H9 (cell line): Measurements from ENCODE around the gene POLDIP3. TPM values are rescaled to one million over a fixed set of nuclear protein-coding genes. Genes with fewer than 3 reads are reported as not detected.

Source experiments
- DNase-seq: peaks from one replicate; pipeline ENCODE4 v3.0.0-alpha.2; 2017
- H2AFZ ChIP-seq: one replicate; pipeline ENCODE4 v1.6.1; 2013; ENCODE audit warnings: mild to moderate bottlenecking, low read length, control low read depth, moderate library complexity
- H2AK5ac ChIP-seq: 2 replicates; pipeline ENCODE4 v1.6.1; 2013; ENCODE audit warnings: low read length, control low read depth, mixed read lengths; ENCODE audit not compliant: insufficient read length
- H2BK120ac ChIP-seq: one replicate; pipeline ENCODE4 v1.6.1; 2013; ENCODE audit warnings: low read depth, mild to moderate bottlenecking, low read length, control low read depth, inconsistent platforms; ENCODE audit not compliant: poor library complexity, severe bottlenecking
- H2BK12ac ChIP-seq: 2 replicates; pipeline ENCODE4 v1.6.1; 2013; ENCODE audit warnings: low read length, control low read depth, mixed read lengths, low read depth; ENCODE audit not compliant: insufficient read length
- H2BK15ac ChIP-seq: 2 replicates; pipeline ENCODE4 v1.6.1; 2013; ENCODE audit warnings: low read depth, low read length, control low read depth
- H2BK20ac ChIP-seq: one replicate; pipeline ENCODE4 v1.6.1; 2013; ENCODE audit warnings: low read depth, mild to moderate bottlenecking, low read length, control low read depth, inconsistent platforms; ENCODE audit not compliant: poor library complexity, severe bottlenecking
- H2BK5ac ChIP-seq: 2 replicates; pipeline ENCODE4 v1.6.1; 2013; ENCODE audit warnings: low read length, control low read depth, mixed read lengths; ENCODE audit not compliant: insufficient read length
- H3K14ac ChIP-seq: 2 replicates; pipeline ENCODE4 v1.6.1; 2013; ENCODE audit warnings: low read length, control low read depth; ENCODE audit not compliant: insufficient read depth
- H3K18ac ChIP-seq: 2 replicates; pipeline ENCODE4 v1.6.1; 2013; ENCODE audit warnings: low read depth, mild to moderate bottlenecking, mixed read lengths, low read length, control low read depth; ENCODE audit not compliant: insufficient read length
- H3K23ac ChIP-seq: 2 replicates; pipeline ENCODE4 v1.6.1; 2013; ENCODE audit warnings: low read length, control low read depth, mixed read lengths, low read depth; ENCODE audit not compliant: insufficient read length
- H3K23me2 ChIP-seq: 2 replicates; pipeline ENCODE4 v1.6.1; 2013; ENCODE audit warnings: low read depth, mild to moderate bottlenecking, mixed read lengths, low read length, control low read depth; ENCODE audit not compliant: insufficient read length, poor library complexity, severe bottlenecking
- H3K27ac ChIP-seq: 2 replicates; pipeline ENCODE4 v1.5.1; 2013; ENCODE audit warnings: low read length, control low read depth, mixed read lengths, low read depth; ENCODE audit not compliant: insufficient read length
- H3K27me3 ChIP-seq: 2 replicates; pipeline ENCODE4 v1.6.1; 2013; ENCODE audit warnings: low read length, control low read depth, inconsistent platforms; ENCODE audit not compliant: insufficient read depth
- H3K4ac ChIP-seq: 2 replicates; pipeline ENCODE4 v1.6.1; 2013; ENCODE audit warnings: low read depth, mild to moderate bottlenecking, control low read depth, inconsistent platforms, low read length, moderate library complexity
- H3K4me1 ChIP-seq: 2 replicates; pipeline ENCODE4 v1.6.1; 2013; ENCODE audit warnings: low read length, control low read depth, inconsistent platforms; ENCODE audit not compliant: insufficient read depth
- H3K4me2 ChIP-seq: 2 replicates; pipeline ENCODE4 v1.6.1; 2013; ENCODE audit warnings: low read length, control low read depth, mixed read lengths; ENCODE audit not compliant: insufficient read length, insufficient read depth
- H3K56ac ChIP-seq: 2 replicates; pipeline ENCODE4 v1.6.1; 2013; ENCODE audit warnings: low read depth, mild to moderate bottlenecking, mixed read lengths, low read length, control low read depth; ENCODE audit not compliant: insufficient read length
- H3K79me1 ChIP-seq: 2 replicates; pipeline ENCODE4 v1.6.1; 2013; ENCODE audit warnings: low read depth, mild to moderate bottlenecking, moderate library complexity, low read length, control low read depth, inconsistent platforms; ENCODE audit not compliant: insufficient read depth, poor library complexity, severe bottlenecking
- H3K79me2 ChIP-seq: 2 replicates; pipeline ENCODE4 v1.6.1; 2013; ENCODE audit warnings: low read length, control low read depth, inconsistent platforms; ENCODE audit not compliant: insufficient read depth
- H3K9ac ChIP-seq: 2 replicates; pipeline ENCODE4 v1.6.1; 2013; ENCODE audit warnings: low read length, control low read depth, mixed read lengths; ENCODE audit not compliant: insufficient read length; ENCODE audit errors: extremely low read depth
- H3K9me3 ChIP-seq: one replicate; pipeline ENCODE4 v1.6.1; 2013; ENCODE audit warnings: low read depth, low read length, inconsistent platforms; ENCODE audit not compliant: control insufficient read depth
- H3T11ph ChIP-seq: one replicate; pipeline ENCODE4 v1.6.1; 2013; ENCODE audit warnings: mild to moderate bottlenecking, low read length, control low read depth, inconsistent platforms
- H4K20me1 ChIP-seq: one replicate; pipeline ENCODE4 v1.6.1; 2013; ENCODE audit not compliant: control insufficient read depth, insufficient read length, insufficient read depth
- H4K5ac ChIP-seq: 2 replicates; pipeline ENCODE4 v1.6.1; 2013; ENCODE audit warnings: low read depth, mild to moderate bottlenecking, mixed read lengths, low read length, control low read depth; ENCODE audit not compliant: insufficient read length
- H4K8ac ChIP-seq: replicated peaks from 2 replicates; pipeline ENCODE4 v1.6.1; 2013; ENCODE audit warnings: low read length, control low read depth, mixed read lengths, low read depth; ENCODE audit not compliant: insufficient read length
- H4K91ac ChIP-seq: 2 replicates; pipeline ENCODE4 v1.6.1; 2013; ENCODE audit warnings: low read depth, mild to moderate bottlenecking, moderate library complexity, mixed read lengths, low read length, control low read depth; ENCODE audit not compliant: insufficient read length
- H3K27ac Mint-ChIP-seq, 3 experiments: 2 replicates in 2 of 3; 3 replicates in 1 of 3; pipeline ENCODE4 v1.8.0; 2020 to 2021; ENCODE audit warnings: mixed read lengths in 3 of 3, mild to moderate bottlenecking in 1 of 3, moderate library complexity in 1 of 3
- H3K27me3 Mint-ChIP-seq: 2 replicates; pipeline ENCODE4 v1.8.0; 2021; ENCODE audit warnings: low read depth, mild to moderate bottlenecking, moderate library complexity, mixed read lengths
- H3K36me3 Mint-ChIP-seq, 3 experiments: 2 replicates in 2 of 3; 3 replicates in 1 of 3; pipeline ENCODE4 v1.8.0; 2020 to 2021; ENCODE audit warnings: low read depth in 3 of 3, mixed read lengths in 3 of 3; ENCODE audit not compliant: insufficient read depth in 1 of 3
- H3K4me1 Mint-ChIP-seq, 2 experiments: 2 replicates each; pipeline ENCODE4 v1.8.0; 2020; ENCODE audit warnings: mixed read lengths in 2 of 2
- H3K4me3 Mint-ChIP-seq, 2 experiments: 2 replicates in 1 of 2; 3 replicates in 1 of 2; pipeline ENCODE4 v1.8.0; 2020 to 2021; ENCODE audit warnings: mild to moderate bottlenecking in 2 of 2, mixed read lengths in 2 of 2, moderate library complexity in 1 of 2
- H3K9me3 Mint-ChIP-seq, 2 experiments: 2 replicates in 1 of 2; 3 replicates in 1 of 2; pipeline ENCODE4 v1.8.0; 2020; ENCODE audit warnings: mild to moderate bottlenecking in 2 of 2, mixed read lengths in 2 of 2, moderate library complexity in 1 of 2
- CTCF ChIP-seq: fragments of 200-600 bp; sonication (generic); conservative IDR thresholded peaks from 3 replicates; pipeline ENCODE4 v1.8.0; 2021; ENCODE audit warnings: antibody characterized with exemption, mild to moderate bottlenecking
- WGBS: extraction: QIAGEN DNeasy Blood & Tissue Kit; methylation state at CpG from one replicate; pipeline ENCODE4 v1.1.7; 2013; ENCODE audit warnings: missing lambda C conversion rate, low lambda C conversion rate, mixed read lengths; ENCODE audit not compliant: insufficient read length; ENCODE audit errors: extremely low coverage; 5-methylcytosine and 5-hydroxymethylcytosine counted together
- total RNA-seq: library from RNA; stranded (reverse); gene quantifications from 2 replicates; pipeline ENCODE4 v1.2.1, GENCODE V29; 2021

The POLDIP3 gene
- total RNA-seq, 1 experiment from 2014 or later: 90.8 TPM

- WGBS: no CpG with 5 or more reads among the region's 81 CpGs
- peak within 1 kb of the TSS; percentile 16 for H3K27ac ChIP-seq
- H3K9me3 Mint-ChIP-seq: no peaks in the 10 kb centered on the region; a peak in 1 of 5 replicates
- peak within 1 kb of the TSS; percentile 97 for H3K14ac ChIP-seq
- H2AK5ac ChIP-seq: no peak within 1 kb of the TSS
- H2BK15ac ChIP-seq: no peak within 1 kb of the TSS
- no peaks in the 10 kb centered on the region; the same call in 1 of the 2 replicates for H3K27me3 Mint-ChIP-seq
- H3K56ac ChIP-seq: peak within 1 kb of the TSS; percentile 15
- TF ChIP-seq CTCF: no peak
- no peak within 1 kb of the TSS for H2BK20ac ChIP-seq
- H3K79me1 ChIP-seq: no peaks in the 10 kb centered on the region
- no peaks in the 10 kb centered on the region for H4K20me1 ChIP-seq
- H2AFZ ChIP-seq: no peak within 1 kb of the TSS
- no peak within 1 kb of the TSS for H3K4ac ChIP-seq
- DNase-seq: peak; percentile 90
- peak within 1 kb of the TSS; percentile 94 for H3K18ac ChIP-seq
- H3K23me2 ChIP-seq: peaks cover 13% of the 10 kb centered on the region
- peak within 1 kb of the TSS; percentile 15 to 97 (median 93); a peak in 5 of 7 replicates for H3K27ac Mint-ChIP-seq
- H3T11ph ChIP-seq: no peak within 1 kb of the TSS
- peak within 1 kb of the TSS; percentile 85 to 98 for H3K4me3 Mint-ChIP-seq
- H2BK5ac ChIP-seq: no peak within 1 kb of the TSS
- no peaks in the 10 kb centered on the region for H3K36me3 Mint-ChIP-seq
- no peaks in the 10 kb centered on the region for H3K27me3 ChIP-seq
- H4K91ac ChIP-seq: no peak within 1 kb of the TSS
- peak within 1 kb of the TSS; percentile 80 for H3K9ac ChIP-seq
- peak within 1 kb of the TSS; percentile 97 for H4K5ac ChIP-seq
- H3K79me2 ChIP-seq: no peaks in the 10 kb centered on the region; the same call in 1 of the 2 replicates
- peak within 1 kb of the TSS; percentile 98 for H2BK12ac ChIP-seq
- H2BK120ac ChIP-seq: no peak within 1 kb of the TSS
- no peak within 1 kb of the TSS for H4K8ac ChIP-seq
- peaks cover 19 to 42% of the 10 kb centered on the region in 2 experiments for H3K4me1 Mint-ChIP-seq
- H3K4me2 ChIP-seq: peak within 1 kb of the TSS; percentile 99
- H3K4me1 ChIP-seq: peaks cover under 1% of the 10 kb centered on the region; the same call in 1 of the 2 replicates
- no peaks in the 10 kb centered on the region for H3K9me3 ChIP-seq
- no peak within 1 kb of the TSS for H3K23ac ChIP-seq
Observed at GRCh38 chr22:42649246-42650099, 34.8 kb upstream of the POLDIP3 start, which contains the start of gene CYB5R3. TSS of gene CYB5R3 (minus strand) at chr22:42649392. CDS start at chr22:42649315, 77 bp downstream.
